Neural cell (in vitro differentiated cells): ENCODE data around the gene PRRX1. TPM values are rescaled to one million over a fixed set of nuclear protein-coding genes. Genes with fewer than 3 reads are reported as not detected.

Source experiments
- H2AFZ ChIP-seq: fragments of 200-600, 300-800 bp; sonication (generic), shearing (Covaris generic); 2 replicates; pipeline ENCODE4 v1.6.0; 2014; ENCODE audit warnings: low read depth, mild to moderate bottlenecking, antibody characterized with exemption, low read length, moderate library complexity
- H3F3A ChIP-seq: fragments of 200-600 bp; shearing (Covaris generic); 2 replicates; pipeline ENCODE4 v1.6.1; 2016; ENCODE audit warnings: mild to moderate bottlenecking, moderate library complexity, mixed read lengths, antibody characterized with exemption, low read length; ENCODE audit not compliant: insufficient read depth, poor library complexity, severe bottlenecking
- H3K27ac ChIP-seq: fragments of 200-600, 300-800 bp; sonication (generic), shearing (Covaris generic); 2 replicates; pipeline ENCODE4 v1.5.1; 2014; ENCODE audit warnings: mild to moderate bottlenecking, low read length, moderate library complexity
- H3K27me3 ChIP-seq: fragments of 300-800, 200-600 bp; sonication (generic), shearing (Covaris generic); 2 replicates; pipeline ENCODE4 v1.6.0; 2014; ENCODE audit warnings: mild to moderate bottlenecking, low read depth, low read length, moderate library complexity; ENCODE audit not compliant: insufficient read depth
- H3K36me3 ChIP-seq: fragments of 300-800, 200-600 bp; sonication (generic), shearing (Covaris generic); 2 replicates; pipeline ENCODE4 v1.5.1; 2014; ENCODE audit warnings: mild to moderate bottlenecking, antibody characterized with exemption, low read length, moderate library complexity; ENCODE audit not compliant: insufficient read depth
- H3K4me2 ChIP-seq: fragments of 300-800, 200-600 bp; sonication (generic), shearing (Covaris generic); 2 replicates; pipeline ENCODE4 v1.6.0; 2014; ENCODE audit warnings: mild to moderate bottlenecking, low read length
- H3K4me3 ChIP-seq: fragments of 300-800, 200-600 bp; sonication (generic), shearing (Covaris generic); 2 replicates; pipeline ENCODE4 v1.5.1; 2014; ENCODE audit warnings: mild to moderate bottlenecking, low read length, moderate library complexity
- H3K79me2 ChIP-seq: fragments of 200-600 bp; shearing (Covaris generic); replicated peaks from 2 replicates; pipeline ENCODE4 v1.6.0; 2014; ENCODE audit warnings: mild to moderate bottlenecking, low read length, moderate library complexity; ENCODE audit not compliant: insufficient read depth
- H3K9ac ChIP-seq: fragments of 300-800, 200-600 bp; sonication (generic), shearing (Covaris generic); 2 replicates; pipeline ENCODE4 v1.6.1; 2016; ENCODE audit warnings: mild to moderate bottlenecking, low read length, mixed read lengths
- H3K9me2 ChIP-seq: fragments of 200-600 bp; shearing (Covaris generic); 2 replicates; pipeline ENCODE4 v1.6.1; 2016; ENCODE audit warnings: mild to moderate bottlenecking, low read length, mixed read lengths; ENCODE audit not compliant: insufficient read depth
- H3K9me3 ChIP-seq: fragments of 200-600, 300-800 bp; sonication (generic), shearing (Covaris generic); 2 replicates; pipeline ENCODE4 v1.6.1; 2016; ENCODE audit warnings: mild to moderate bottlenecking, mixed run types, low read length, moderate library complexity, mixed read lengths
- H4K20me1 ChIP-seq: fragments of 200-600 bp; shearing (Covaris generic); 2 replicates; pipeline ENCODE4 v1.6.1; 2016; ENCODE audit warnings: mild to moderate bottlenecking, mixed run types; ENCODE audit not compliant: insufficient read depth
- CTCF ChIP-seq: fragments of 450-650 bp; IDR thresholded peaks from 2 replicates; pipeline ENCODE4 v1.5.1; 2014; ENCODE audit warnings: antibody characterized with exemption, mild to moderate bottlenecking, moderate library complexity; ENCODE audit not compliant: poor library complexity, severe bottlenecking
- EP300 ChIP-seq: fragments of 450-650 bp; conservative IDR thresholded peaks from 2 replicates; pipeline ENCODE4 v1.6.1; 2014; ENCODE audit warnings: antibody characterized with exemption, mild to moderate bottlenecking, moderate library complexity; ENCODE audit not compliant: poor library complexity, severe bottlenecking
- EZH2 ChIP-seq: fragments of 200-600, 300-800 bp; shearing (Covaris generic), sonication (generic); IDR thresholded peaks from 2 replicates; pipeline ENCODE4 v1.6.1; 2014; ENCODE audit warnings: antibody characterized with exemption, low read length, borderline replicate concordance, mild to moderate bottlenecking; ENCODE audit not compliant: insufficient read depth, poor library complexity, severe bottlenecking
- MXI1 ChIP-seq: fragments of 450-650 bp; conservative IDR thresholded peaks from 2 replicates; pipeline ENCODE4 v1.6.1; 2014; ENCODE audit warnings: antibody characterized with exemption, mild to moderate bottlenecking; ENCODE audit not compliant: poor library complexity, severe bottlenecking
- POLR2AphosphoS5 ChIP-seq: IDR thresholded peaks from 2 replicates; pipeline ENCODE4 v1.6.1; 2012
- RAD21 ChIP-seq: fragments of 450-650 bp; conservative IDR thresholded peaks from 2 replicates; pipeline ENCODE4 v1.6.1; 2014; ENCODE audit warnings: antibody characterized with exemption, mild to moderate bottlenecking, moderate library complexity
- REST ChIP-seq: IDR thresholded peaks from 2 replicates; pipeline ENCODE4 v1.6.1; 2012; ENCODE audit warnings: borderline replicate concordance
- SMC3 ChIP-seq: fragments of 450-650 bp; conservative IDR thresholded peaks from 2 replicates; pipeline ENCODE4 v1.6.1; 2014; ENCODE audit warnings: antibody characterized with exemption, mild to moderate bottlenecking, moderate library complexity; ENCODE audit not compliant: poor library complexity
- TAF1 ChIP-seq: IDR thresholded peaks from 2 replicates; pipeline ENCODE4 v1.6.1; 2012; ENCODE audit warnings: low read depth
- polyA plus RNA-seq: library from polyadenylated mRNA; depleted of rRNA; stranded (reverse); fragments of >200 nt; gene quantifications from 2 replicates; pipeline ENCODE4 v1.2.3, GENCODE V29; 2014

The PRRX1 gene
- polyA plus RNA-seq, 1 donor from 2014 or later = 0.10 TPM

- Histone ChIP-seq H3K4me2 (no peak overlapping the region), H3K9ac (no peak overlapping the region)
These were observed 12.7 kb downstream of the PRRX1 start for GRCh38 chr1:170676628-170677027.

GRCh38 chr1:170678027-170678600 is 14.2 kb downstream of the PRRX1 start:
- TF ChIP-seq REST (no peak), SMC3 (no peak), EZH2 (no peak), MXI1 (no peak)
- Histone ChIP-seq H3K4me3 (no peak overlapping the region), H3K9me2 (no peaks in the 10 kb centered on the region), H3K27ac (no peak overlapping the region), H3K9me3 (no peaks in the 10 kb centered on the region), H3K36me3 (no peaks in the 10 kb centered on the region), H3F3A (no peaks in the 10 kb centered on the region), H3K4me2 (no peak overlapping the region), H3K9ac (no peak overlapping the region), H3K79me2 (no peaks in the 10 kb centered on the region), H4K20me1 (no peaks in the 10 kb centered on the region), H3K27me3 (peaks cover 15% of the 10 kb centered on the region), H2AFZ (no peak overlapping the region)

More at GRCh38 chr1:170676628-170677027, 12.7 kb downstream of the PRRX1 start:
- peaks cover 27% of the 10 kb centered on the region for H3K27me3 ChIP-seq
- no peak overlapping the region for H2AFZ ChIP-seq
- H3K36me3 ChIP-seq = no peaks in the 10 kb centered on the region
- no peak for TF ChIP-seq EZH2
- TF ChIP-seq MXI1 = no peak
- no peak for TF ChIP-seq RAD21
- TF ChIP-seq POLR2AphosphoS5 = no peak
- no peak for TF ChIP-seq SMC3
- no peak for TF ChIP-seq EP300
- H3K9me3 ChIP-seq = no peaks in the 10 kb centered on the region
- no peak overlapping the region for H3K4me3 ChIP-seq
- H3K9me2 ChIP-seq = no peaks in the 10 kb centered on the region
- no peak overlapping the region for H3K27ac ChIP-seq
- H3F3A ChIP-seq = no peaks in the 10 kb centered on the region
- no peaks in the 10 kb centered on the region for H3K79me2 ChIP-seq
- H4K20me1 ChIP-seq = no peaks in the 10 kb centered on the region

GRCh38 chr1:170680428-170680827 is 16.5 kb downstream of the PRRX1 start:
- Histone ChIP-seq H3K27ac (no peak overlapping the region), H3K4me2 (no peak overlapping the region), H3K4me3 (no peak overlapping the region), H3K9me2 (no peaks in the 10 kb centered on the region), H3K9ac (no peak overlapping the region), H3K79me2 (no peaks in the 10 kb centered on the region), H3F3A (no peaks in the 10 kb centered on the region), H3K9me3 (no peaks in the 10 kb centered on the region), H2AFZ (no peak overlapping the region), H4K20me1 (no peaks in the 10 kb centered on the region), H3K27me3 (no peaks in the 10 kb centered on the region), H3K36me3 (no peaks in the 10 kb centered on the region)
- no peak for TF ChIP-seq MXI1
- TF ChIP-seq TAF1 = no peak
- TF ChIP-seq CTCF = no peak
- TF ChIP-seq EZH2 = no peak
- TF ChIP-seq REST = no peak
- no peak for TF ChIP-seq RAD21
- no peak for TF ChIP-seq EP300
- no peak for TF ChIP-seq POLR2AphosphoS5
- no peak for TF ChIP-seq SMC3
